Motor neuron (in vitro differentiated cells): ENCODE measurements around the gene SMAP2. TPM values are rescaled to one million over a fixed set of nuclear protein-coding genes. Genes with fewer than 3 reads are reported as not detected.

ENCODE experiments used
- ATAC-seq, 8 experiments: fragments of 200-7000 bp; cut with Tn5 transposase; replicated peaks in 6 of 8; 2 replicates each; pipeline ENCODE4 v1.8.0; 2021; ENCODE audit warnings: mild to moderate bottlenecking in 8 of 8, moderate library complexity in 8 of 8
- H3K27ac ChIP-seq, 2 donors: fragments of 250-450 bp; sonication (Bioruptor Pico); 2 replicates each; pipeline ENCODE4 v1.9.0; 2021; ENCODE audit warnings: antibody characterized with exemption in 2 of 2, mild to moderate bottlenecking in 2 of 2, moderate library complexity in 1 of 2
- H3K4me1 ChIP-seq, 2 donors: fragments of 250-450 bp; sonication (Bioruptor Pico); replicated peaks in 1 of 2; 2 replicates each; pipeline ENCODE4 v1.6.1; 2021; ENCODE audit warnings: antibody characterized with exemption in 2 of 2, mild to moderate bottlenecking in 2 of 2, moderate library complexity in 1 of 2
- H3K4me3 ChIP-seq, 5 donors: fragments of 250-450 bp; sonication (Bioruptor Pico); 2 replicates each; pipeline ENCODE4 v1.9.0; 2021; ENCODE audit warnings: antibody characterized with exemption in 5 of 5, mild to moderate bottlenecking in 5 of 5, moderate library complexity in 4 of 5
- WGBS, 10 experiments: fragments of 450-650 bp; shearing (Covaris generic); methylation state at CpG; one replicate each; pipeline ENCODE4 v1.0.0; 2022; 5-methylcytosine and 5-hydroxymethylcytosine counted together
- in situ Hi-C, 9 experiments: fragments of 400-800 bp; cut with MboI; loops; one replicate each; pipeline ENCODE4 v1.15.0; 2021; ENCODE audit warnings: low sequenced_read_pairs in 9 of 9, low pct_unique_long_range_greater_than_20kb in 2 of 9; ENCODE audit not compliant: unreplicated experiment in 9 of 9
- total RNA-seq, 8 experiments: library from RNA; unstranded; fragments of 300-600 nt; gene quantifications; 2 replicates each; pipeline versions ENCODE4 v1.2.3 to v1.2.4, GENCODE V29; 2022

Gene SMAP2
- total RNA-seq, 8 experiments from 2014 or later: 9.6 to 60.9 (median 35.6) TPM

DNA sequence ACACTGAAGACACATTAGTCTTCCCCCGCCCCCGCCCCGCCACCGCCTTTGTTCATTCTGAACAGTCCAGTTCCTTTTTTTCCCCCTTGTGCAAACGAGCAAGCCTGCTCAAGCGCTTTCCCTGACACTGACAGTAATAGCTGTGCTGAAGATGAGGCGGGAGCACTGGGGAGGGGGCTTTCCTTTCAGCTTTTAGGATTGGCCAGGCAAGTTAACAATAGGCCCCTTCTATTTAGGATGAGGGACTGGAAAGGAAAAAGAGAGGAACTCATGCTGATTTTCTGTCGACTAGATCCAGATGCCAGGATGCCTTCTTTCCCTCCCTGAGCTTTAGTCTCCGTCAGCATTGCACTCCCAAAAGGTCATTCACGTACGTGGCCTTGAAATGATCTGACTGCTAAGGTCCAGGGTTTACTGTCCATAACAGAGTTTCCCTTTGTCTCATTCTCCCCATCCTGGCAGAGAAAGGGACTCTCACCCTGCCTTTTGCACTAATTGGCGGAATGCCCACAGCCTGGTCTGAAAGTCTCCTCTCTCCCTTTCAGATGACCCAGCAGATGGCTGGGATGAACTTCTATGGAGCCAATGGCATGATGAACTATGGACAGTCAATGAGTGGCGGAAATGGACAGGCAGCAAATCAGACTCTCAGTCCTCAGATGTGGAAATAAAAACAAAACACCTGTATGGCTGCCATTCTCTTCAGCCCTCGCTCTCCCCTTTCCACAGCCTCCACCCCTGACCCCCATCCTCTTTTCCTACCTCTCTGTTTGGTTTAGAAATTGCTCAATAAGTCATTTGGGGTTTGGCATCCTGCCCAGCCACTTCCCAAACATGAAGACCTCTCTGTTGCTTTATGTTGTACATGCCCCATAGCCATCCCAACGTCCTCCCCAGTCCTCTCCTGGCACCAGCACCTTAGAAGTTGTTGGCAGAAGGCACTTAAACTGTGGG is 48.2 kb downstream of the SMAP2 start:
- peak in 5 of 8 experiments; percentile 61 to 80 (median 76) for ATAC-seq
- 36 to 93% (median 45%) methylated on average over 5 to 14 of the region's 15 CpGs; no CpG with 5 or more reads in 4 of the 10 experiments for WGBS, 10 experiments
- no peak overlapping the region for H3K27ac ChIP-seq
- peaks cover 10 to 14% of the 10 kb centered on the region in 2 donors for H3K4me1 ChIP-seq
- no peak overlapping the region for H3K4me3 ChIP-seq
- in situ Hi-C loops: loop anchor here in 1 of 9 experiments (25.0 kb wide), 1 partner anchor 284 kb away; no protein-coding TSS in a partner anchor

DNA sequence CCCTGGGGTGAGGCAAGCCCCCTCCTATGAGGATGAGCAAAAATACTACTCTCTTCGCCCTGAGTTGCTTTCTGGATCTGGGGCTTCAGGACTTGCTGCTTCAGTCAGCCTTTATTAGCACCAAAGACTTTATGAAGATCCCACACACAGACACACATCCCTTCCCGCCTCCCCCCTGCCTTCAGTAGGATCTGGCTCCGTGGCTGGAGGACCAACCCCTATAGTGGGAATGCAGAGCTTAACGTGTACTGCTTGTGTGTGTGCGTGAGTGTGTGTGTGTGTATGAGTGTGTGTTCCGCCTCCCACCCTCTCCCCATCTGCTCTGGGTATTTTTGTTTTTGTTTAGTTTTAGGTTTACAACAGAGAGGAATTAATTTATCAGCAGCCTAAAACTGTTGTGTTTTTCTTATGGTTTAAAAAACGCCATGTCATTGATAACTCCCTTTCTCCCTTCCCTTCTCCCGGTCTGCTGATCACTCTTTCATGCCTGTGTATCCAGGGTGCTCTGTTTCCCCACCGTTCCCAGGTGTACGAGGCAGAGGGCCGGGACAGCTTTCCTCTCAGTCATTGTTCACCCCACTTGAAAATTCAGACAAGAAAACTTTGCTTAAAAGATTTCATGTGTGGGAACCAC is 49.2 kb downstream of the SMAP2 start:
- Histone ChIP-seq H3K4me3 (no peak overlapping the region), H3K27ac (no peak overlapping the region), H3K4me1 (peaks cover 10 to 14% of the 10 kb centered on the region in 2 donors)
- in situ Hi-C loops: loop anchor here in 1 of 9 experiments (25.0 kb wide), 1 partner anchor 285 kb away; no protein-coding TSS in a partner anchor
- peak in 3 of 8 experiments; percentile 10 to 51 (median 24) for ATAC-seq
- 80 to 100% (median 87%) methylated on average over 1 to 10 of the region's 11 CpGs; no CpG with 5 or more reads in 2 of the 10 experiments for WGBS, 10 experiments

DNA sequence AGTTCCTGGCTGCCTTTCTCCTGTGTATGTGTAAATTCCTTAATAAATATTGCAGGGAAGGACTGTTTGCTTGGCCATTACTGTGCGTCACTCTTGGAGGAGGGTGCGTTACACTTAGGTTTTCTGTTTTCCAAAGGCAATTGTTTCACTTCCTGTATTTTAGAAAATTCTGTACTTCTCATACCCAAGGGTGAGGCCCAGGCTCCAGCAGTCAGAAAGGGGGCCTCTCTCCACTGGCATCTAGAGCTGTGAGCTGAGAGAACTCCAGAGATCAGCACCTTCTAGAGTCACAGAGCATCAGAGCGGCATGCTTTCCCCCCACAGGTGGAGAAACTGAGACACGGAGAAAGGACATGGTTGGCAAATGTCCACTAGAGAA is 49.7 kb downstream of the SMAP2 start:
- Histone ChIP-seq H3K4me1 (peaks cover 10 to 14% of the 10 kb centered on the region in 2 donors), H3K4me3 (no peak overlapping the region), H3K27ac (no peak overlapping the region)
- in situ Hi-C loops: loop anchor here in 1 of 9 experiments (25.0 kb wide), 1 partner anchor 286 kb away; no protein-coding TSS in a partner anchor
- WGBS, 10 experiments: 89 to 100% (median 93%) methylated on average over 2 to 4 of the region's 4 CpGs; no CpG with 5 or more reads in 5 of the 10 experiments
- ATAC-seq: peak in 1 of 8 experiments; percentile 26

DNA sequence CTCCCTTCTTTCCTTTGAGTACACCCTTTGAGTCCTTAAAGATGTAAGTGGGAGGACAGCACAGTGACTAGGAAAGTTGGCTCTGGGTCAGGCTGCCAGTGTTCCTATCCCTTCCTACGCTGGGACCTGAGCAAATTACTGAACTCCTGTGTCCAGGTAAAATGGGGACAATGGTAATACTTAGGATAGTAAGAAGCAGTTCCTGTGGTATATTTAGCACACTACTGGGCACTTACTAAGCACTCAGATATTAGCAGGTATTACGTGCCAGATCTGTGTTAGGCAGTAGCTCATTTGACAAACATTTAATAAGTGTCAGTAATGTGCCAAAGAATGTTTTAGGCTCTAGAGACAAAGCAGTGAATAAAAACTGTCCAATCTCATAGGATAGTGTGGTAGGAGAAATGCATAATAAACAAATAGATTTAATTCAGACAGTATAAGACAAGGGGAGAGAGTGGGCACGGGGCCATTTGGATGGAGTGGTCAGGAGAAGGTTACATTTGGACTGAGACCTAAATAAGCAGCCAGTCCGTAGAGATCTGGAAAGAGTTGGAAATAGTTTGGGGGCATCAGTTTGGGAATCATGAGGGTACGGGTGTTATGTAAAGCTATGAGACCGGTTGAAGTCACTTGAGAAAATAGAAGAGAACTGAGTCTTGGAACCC is 50.6 kb downstream of the SMAP2 start:
- Histone ChIP-seq H3K27ac (no peak overlapping the region), H3K4me1 (peaks cover 10 to 14% of the 10 kb centered on the region in 2 donors), H3K4me3 (no peak overlapping the region)
- 78 to 100% (median 97%) methylated on average over 2 to 6 of the region's 6 CpGs for WGBS, 10 experiments
- ATAC-seq: no peak
- in situ Hi-C loops: loop anchor here in 1 of 9 experiments (25.0 kb wide), 1 partner anchor 287 kb away; no protein-coding TSS in a partner anchor

DNA sequence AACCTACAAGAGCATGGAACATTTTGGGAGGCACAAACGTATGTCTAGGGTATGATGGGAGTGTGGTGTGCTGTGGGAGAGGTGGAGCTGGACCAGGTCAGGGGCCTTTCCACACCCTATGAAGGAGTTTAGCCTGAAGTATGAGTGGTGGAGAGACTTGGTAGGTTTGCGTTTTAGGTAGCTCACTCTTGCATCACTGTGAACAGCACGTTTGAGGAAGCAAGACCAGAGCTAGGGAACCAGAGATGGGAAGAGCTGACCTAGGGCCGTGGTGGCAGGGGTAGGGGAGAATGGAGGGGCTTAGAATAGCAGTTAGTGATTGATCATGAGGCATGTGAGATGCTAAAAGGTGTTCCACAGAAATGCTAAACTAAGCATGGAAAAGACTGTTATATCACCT is 51.7 kb downstream of the SMAP2 start:
- Histone ChIP-seq H3K4me3 (no peak overlapping the region), H3K4me1 (peaks cover 10 to 14% of the 10 kb centered on the region in 2 donors), H3K27ac (no peak overlapping the region)
- no peak for ATAC-seq
- in situ Hi-C loops: no loop called here
- WGBS, 10 experiments: 81 to 100% (median 85%) methylated on average over 1 to 4 of the region's 4 CpGs; no CpG with 5 or more reads in 2 of the 10 experiments

DNA sequence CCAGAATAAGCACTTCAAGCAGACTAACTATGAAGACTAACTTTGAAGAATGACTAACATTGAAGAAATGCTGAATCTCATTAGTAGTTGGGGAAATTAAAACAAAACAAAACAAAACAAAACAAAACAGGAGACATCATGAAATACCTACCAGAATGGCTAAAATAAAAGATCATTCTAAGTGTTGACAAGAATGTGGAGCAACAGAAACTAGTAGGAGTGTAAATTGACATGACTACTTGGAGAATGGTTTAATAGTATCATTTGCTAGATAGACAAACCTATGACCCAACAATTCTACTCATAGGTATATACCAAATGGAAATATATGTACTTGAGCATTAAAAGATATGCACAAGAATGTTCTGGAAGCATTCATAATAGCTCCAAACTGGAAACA is 57.9 kb downstream of the SMAP2 start:
- Histone ChIP-seq H3K4me3 (no peak overlapping the region), H3K27ac (no peak overlapping the region), H3K4me1 (no peaks in the 10 kb centered on the region)
- ATAC-seq: no peak
- in situ Hi-C loops: no loop called here

DNA sequence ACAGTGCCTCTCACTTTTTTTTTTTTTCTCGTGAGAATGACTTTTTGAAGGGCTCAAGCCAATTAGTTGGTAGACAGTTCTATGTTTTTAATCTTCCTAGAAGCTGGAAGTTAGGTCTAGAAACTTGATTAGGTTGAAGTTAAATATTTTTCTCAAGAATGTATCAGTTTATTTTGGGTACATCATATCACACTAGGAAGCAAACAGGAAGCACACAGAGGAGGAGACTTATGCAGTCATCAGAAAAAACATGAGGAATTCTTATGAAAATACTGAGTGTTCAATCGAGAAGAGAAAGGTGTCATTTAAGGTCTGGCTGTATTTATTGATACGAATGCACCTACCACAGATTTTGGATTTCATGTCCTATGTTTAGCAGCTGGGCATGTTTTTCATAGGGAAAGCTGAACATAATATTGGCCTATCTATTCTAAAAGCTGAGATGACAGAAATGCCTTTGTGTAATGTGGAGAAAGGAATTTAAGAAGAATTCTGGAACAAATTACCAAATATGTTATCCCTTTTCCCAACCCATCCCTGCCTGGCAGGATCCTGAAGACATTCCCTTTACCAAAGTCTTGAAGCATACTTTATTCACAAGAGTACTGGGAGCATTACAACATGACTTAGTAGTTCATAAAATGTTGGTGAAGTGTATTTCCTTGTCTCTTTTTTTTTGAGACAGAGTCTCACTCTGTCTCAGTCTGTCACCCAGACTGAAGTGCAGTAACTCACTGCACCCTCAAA is 59.3 kb downstream of the SMAP2 start:
- Histone ChIP-seq H3K4me3 (no peak overlapping the region), H3K27ac (no peak overlapping the region), H3K4me1 (no peaks in the 10 kb centered on the region)
- no peak for ATAC-seq
- WGBS, 10 experiments: 19 to 100% (median 74%) methylated on average over 1 to 3 of the region's 3 CpGs
- in situ Hi-C loops: no loop called here

DNA sequence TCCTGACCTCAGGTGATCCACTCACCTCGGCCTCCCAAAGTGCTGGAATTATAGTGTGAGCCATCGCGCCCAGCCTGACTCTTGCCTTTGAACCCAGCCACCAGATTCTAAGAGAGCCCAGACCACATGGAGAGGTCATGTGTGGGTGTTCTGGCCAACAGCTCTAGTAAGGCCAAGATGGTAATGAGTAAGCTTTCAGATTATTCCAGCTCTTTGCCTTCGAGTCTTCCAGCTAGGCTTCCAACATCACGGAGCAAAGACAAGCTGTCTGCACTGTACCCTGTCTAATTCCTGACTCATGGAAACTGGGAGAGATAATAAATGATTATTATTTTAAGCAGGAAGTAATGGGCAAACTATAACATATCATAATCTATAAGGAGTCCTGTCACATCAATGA is 61.9 kb downstream of the SMAP2 start:
- WGBS, 10 experiments: 20 to 97% (median 94%) methylated on average over 1 to 5 of the region's 5 CpGs; no CpG with 5 or more reads in 5 of the 10 experiments
- ATAC-seq: no peak
- Histone ChIP-seq H3K27ac (no peak overlapping the region), H3K4me1 (no peaks in the 10 kb centered on the region), H3K4me3 (no peak overlapping the region)
- in situ Hi-C loops: no loop called here

DNA sequence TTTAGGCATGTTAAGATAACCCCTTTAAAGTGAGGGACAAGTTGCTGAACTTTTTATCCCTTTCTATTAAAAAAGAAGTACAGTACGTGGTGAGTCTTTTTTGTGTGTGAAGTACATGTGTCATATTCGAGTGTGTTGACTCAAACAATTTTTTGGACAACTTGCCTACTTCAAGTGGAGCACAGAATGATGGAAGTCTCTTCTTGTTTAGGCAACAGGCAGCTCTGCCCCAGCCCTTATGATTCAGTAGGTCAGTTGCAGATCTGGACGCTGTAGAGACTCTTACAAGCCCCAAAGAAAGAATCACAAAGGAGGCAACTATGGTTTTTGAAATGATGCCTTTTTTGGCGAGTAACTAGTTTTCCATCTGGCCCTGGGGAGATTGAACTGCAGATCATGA is 62.3 kb downstream of the SMAP2 start:
- ATAC-seq: no peak
- in situ Hi-C loops: no loop called here
- Histone ChIP-seq H3K4me1 (no peaks in the 10 kb centered on the region), H3K4me3 (no peak overlapping the region), H3K27ac (no peak overlapping the region)
- WGBS, 10 experiments: 38 to 100% (median 73%) methylated on average over 2 to 4 of the region's 4 CpGs; no CpG with 5 or more reads in 2 of the 10 experiments

DNA sequence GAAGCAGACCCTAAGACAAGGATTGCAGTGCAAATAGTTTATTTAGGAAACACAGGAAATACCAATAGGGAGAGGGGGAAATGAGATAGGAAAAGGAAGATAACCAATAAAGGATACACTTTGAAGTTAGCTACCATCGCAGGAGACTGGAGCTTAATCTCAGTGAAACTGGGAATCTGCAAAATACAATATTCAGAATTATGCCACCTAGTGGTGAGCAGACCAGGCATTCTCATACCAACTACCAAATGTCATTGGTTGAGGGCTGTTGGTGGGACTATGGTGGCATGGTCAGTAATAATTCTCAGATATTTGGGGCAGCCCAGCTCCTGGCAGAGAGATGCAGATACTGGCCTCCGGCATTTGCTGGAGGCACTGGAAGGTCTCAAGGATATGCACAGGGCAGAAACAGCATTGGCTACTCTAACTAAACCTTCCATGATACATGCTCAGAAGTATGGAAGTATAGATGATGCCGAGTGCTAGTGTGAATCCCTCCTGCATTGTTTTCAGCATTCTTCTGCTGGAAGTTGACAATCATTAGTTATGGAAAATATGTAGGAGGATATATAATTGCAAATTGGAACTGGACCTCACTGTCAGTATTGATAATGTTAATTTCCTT is 65.0 kb downstream of the SMAP2 start:
- H3K27ac ChIP-seq: no peak overlapping the region
- peak in 3 of 8 experiments; percentile 66 to 86 (median 68) for ATAC-seq
- no peak overlapping the region for H3K4me3 ChIP-seq
- WGBS, 10 experiments: 21 to 100% (median 71%) methylated on average over 1 to 3 of the region's 3 CpGs; no CpG with 5 or more reads in 1 of the 10 experiments
- in situ Hi-C loops: no loop called here
- no peaks in the 10 kb centered on the region for H3K4me1 ChIP-seq

DNA sequence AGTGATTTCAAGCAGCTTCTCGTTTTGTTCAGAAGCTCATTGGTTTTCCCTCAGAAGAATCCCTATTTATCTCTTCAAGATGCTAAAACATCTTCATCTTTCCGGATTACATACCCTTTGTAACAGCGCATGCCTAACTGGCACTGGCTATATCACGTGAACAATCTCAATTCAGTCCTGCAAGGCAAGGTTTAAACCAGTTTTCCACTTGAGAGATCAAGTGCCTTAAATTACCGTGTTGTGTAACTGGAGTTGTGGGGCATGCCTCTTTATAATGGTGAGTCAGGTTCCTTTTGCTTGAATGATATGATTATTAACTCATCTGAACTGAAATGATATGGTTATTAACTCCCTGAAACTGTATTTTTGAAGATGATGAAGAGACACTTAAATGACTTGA is 65.7 kb downstream of the SMAP2 start:
- H3K4me3 ChIP-seq: no peak overlapping the region
- no peak for ATAC-seq
- 29 to 100% (median 80%) methylated on average over 1 to 5 of the region's 5 CpGs; no CpG with 5 or more reads in 1 of the 10 experiments for WGBS, 10 experiments
- no peaks in the 10 kb centered on the region for H3K4me1 ChIP-seq
- no peak overlapping the region for H3K27ac ChIP-seq
- in situ Hi-C loops: no loop called here
